ENCODE results near the gene UBL5.
"Not testable (repeated sequence)": the region's sequence is repeated elsewhere in the genome, so short reads cannot be mapped to it uniquely, and the experiment has no call there.

The UBL5 gene

DNA sequence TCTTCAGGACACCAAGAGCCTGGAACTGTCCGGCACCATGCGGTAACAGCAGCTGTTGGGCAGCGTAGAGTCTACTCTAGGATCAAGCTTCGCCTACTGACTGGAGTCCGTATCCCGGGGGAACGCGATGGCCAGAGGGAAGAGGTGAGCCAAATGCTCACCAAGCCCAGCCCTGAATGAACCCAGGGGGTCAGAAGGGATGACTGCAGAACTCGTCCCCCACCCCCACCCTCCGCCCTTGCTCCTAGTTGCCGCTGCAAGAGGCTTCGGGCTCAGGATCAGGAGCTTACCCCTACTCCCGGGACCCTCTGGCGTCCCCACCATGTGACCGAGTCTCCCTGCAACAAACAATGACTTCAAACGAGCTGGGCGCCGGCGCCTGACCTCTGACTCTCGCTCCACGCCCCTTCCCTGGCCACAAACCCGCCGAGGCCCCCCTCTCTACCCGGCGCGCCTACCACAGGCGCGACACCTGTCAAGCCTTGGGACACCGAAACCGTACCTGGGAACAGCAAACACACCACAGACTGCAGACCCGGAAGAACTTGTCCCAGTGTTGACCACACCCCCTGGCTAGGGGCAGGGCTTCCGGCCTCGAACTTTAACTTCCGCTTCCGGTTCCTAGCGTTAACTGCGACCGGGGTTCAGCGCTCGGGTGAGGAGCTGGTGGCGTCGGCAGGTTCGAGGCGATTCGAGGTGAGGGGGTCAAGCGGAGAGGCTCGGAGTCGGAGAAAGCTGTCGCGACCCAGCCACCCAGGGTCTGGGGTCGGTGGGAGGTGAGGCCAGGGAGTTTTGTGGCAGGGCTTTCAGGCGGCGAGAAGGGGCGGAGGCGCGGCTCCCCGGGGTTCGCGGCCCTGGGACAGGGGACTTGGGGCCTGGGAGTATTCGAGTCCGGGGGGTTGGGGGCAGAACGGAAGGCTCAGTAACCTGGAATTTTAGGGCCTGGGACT is at the start of gene UBL5:
UBL5 (plus strand) TSS at position 630 of the 950 bp plus-strand sequence. CDS start 420 bp downstream, outside the sequence.
- peak; percentile 67 for DNase-seq

DNA sequence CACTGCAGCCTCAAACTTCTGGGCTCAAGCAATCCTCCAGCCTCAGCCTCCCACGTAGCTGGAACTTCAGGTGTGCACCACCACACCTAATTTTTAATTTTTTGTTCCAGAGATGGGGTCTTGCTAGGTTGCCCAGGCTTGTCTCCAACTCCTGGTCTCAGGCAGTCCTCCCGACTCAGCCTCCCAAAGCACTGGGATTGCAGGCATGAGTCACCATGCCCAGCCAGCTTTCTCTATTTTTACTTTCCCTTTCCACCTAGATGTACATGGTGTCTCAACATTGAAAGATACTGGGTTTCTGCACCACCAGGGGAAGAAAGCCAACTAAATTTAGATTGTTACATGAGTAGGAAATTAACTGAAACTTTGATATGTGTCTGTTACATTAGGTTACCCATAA is 45.4 kb upstream of the UBL5 start:
- no peak for DNase-seq

DNA sequence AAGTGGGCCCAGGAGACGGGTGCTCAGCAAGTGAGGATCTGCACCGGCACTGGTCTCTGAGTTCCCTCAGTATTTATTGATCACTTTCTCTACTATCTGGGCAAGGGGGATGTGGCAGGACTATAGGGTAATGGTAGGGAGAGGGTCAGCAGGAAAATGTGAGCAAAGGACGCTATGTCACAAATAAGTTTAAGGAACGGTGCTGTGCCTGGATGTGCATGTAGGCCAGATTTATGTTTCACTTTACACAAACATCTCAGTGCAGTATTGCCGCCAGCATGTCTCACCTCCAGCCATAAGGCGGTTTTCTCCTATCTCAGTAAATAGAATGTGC is 43.6 kb upstream of the UBL5 start:
- not testable (repeated sequence) for DNase-seq

DNA sequence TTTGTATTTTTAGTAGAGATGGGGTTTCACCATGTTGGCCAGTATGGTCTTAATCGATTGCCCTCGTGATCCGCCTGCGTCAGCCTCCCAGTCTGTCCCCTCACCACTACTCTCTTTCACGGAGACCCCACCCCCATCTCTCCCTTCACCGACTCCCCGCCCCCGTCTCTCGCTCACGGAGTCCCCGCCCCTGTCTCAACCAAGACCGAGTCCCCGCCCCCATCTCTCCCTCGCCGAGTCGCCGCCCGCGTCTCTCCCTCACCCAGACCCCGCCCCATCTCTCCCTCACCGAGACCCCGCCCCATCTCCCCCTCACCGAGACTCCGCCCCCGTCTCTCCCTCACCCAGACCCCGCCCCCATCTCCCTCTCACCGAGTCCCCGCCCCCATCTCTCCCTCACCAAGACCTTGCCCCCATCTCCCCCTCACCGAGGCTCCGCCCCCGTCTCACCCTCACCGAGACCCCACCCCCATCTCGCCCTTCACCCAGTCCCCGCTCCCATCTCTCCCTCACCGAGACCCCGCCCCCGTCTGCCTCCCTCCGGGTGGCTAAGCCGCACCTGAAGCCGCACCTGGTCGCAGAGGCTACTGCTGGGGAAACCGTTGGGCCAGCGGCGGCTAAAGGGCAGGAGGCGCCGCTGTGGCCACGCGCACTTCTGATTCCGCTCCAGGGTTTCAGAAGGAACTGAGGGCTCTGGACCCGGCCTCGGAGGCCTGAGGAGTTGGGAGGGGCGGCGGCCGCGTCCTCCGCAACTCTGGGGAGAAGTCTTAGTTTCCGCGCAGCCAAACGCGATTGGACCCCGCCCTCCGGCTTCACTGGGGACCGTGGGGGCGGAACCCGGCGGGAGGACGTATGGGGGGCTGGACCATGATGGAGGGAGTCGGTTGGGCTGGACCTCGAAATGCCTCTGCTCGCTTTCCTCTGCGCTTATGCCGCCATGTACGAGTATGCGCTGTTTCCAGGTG is 42.1 kb upstream of the UBL5 start:
- peak; percentile 84 for DNase-seq

DNA sequence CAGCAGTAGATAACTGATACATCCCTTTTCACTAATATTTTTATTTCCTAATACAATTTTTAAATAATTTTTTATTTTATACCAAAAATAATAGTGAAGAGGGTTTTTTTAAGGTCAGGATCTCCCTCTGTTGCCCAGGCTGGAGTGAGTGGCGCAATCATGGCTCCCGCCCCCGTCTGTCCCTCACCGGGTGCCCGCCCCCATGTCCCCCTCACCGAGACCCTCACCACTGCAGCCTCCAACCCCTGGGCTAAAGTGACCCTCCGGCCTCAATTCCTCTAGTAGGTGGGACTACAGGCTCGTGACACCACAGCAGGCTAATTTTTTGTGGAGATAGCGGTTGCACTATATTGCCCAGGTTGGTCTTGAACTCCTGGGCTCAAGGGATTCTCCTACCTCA is 41.4 kb upstream of the UBL5 start:
- DNase-seq: no peak

DNA sequence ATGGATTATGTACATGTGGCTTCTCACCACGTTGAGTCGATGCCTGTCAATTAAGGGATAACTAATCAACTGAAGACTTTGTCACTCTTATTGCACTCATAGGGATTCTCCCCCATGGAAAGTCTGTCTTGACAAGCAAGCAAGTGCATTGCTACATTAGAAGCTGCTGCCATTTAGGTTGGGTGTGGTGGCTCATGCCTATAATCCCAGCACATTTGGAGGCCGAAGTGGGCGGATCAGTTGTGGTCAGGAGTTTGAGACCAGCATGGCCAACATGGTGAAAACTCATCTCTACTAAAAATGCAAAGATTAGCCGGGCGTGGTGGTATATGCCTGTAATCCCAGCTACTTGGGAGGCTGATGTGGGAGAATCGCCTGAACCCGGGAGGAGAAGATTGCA is 40.9 kb upstream of the UBL5 start:
- no peak for DNase-seq

DNA sequence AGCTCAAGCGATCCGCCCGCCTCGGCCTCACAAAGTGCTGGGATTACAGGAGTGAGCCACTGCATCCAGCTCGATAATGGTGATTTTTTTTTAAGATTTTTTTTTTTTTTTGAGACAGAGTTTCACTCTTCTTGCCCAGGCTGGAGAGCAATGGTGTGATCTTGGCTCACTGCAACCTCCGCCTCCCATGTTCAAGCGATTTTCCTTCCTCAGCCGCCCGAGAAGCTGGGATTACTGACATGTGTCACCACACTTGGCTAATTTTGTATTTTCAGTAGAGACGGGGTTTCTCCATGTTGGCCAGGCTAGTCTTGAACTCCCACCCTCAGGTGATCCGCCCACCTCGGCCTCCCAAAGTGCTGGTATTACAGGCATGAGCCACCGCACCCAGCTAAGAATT is 39.1 kb upstream of the UBL5 start:
- DNase-seq: not testable (repeated sequence)

DNA sequence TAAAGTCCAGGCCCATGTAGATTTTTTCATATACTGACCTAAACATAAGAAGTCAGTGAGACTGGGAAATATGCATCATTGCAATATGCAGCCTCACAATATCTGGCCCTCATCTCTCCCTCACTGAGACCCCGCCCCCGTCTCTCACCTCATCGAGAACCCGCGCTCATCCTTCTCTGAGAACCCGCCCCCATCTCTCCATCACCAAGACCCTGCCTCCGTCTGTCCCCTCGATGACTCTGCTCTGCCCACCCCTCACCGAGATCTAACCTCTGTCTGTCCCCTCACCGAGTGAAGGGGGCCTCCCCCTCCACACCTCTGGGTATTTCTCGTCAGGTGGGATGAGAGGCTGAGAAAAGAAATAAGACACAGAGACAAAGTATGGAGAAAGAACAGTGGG is 38.7 kb upstream of the UBL5 start:
- no peak for DNase-seq

DNA sequence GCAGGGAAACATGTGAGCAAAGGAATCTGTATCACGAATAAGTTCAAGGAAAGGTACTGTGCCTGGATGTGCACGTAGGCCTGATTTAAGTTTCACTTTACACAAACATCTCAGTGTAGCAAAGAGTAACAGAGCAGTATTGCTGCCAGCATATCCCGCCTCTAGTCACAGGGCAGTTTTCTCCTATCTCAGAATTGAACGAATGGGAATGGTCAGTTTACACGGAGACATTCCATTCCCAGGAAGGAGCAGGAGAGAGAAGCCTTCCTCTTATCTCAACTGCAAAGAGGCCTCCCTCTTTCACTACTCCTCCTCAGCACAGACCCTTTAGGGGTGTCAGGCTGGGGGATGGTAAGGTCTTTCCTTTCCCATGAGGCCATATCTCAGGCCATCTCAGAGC is 38.1 kb upstream of the UBL5 start:
- not testable (repeated sequence) for DNase-seq

DNA sequence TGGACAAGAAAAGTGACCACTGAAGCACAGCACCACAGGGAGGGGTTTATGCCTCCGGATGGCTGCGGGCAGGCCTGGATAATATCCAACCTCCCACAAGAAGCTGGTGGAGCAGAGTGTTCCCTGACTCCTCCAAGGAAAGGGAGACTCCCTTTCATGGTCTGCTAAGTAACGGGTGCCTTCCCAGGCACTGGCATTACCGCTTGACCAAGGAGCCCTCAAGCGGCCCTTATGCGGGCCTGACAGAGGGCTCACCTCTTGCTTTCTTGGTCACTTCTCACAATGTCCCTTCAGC is 36.7 kb upstream of the UBL5 start:
- not testable (repeated sequence) for DNase-seq

DNA sequence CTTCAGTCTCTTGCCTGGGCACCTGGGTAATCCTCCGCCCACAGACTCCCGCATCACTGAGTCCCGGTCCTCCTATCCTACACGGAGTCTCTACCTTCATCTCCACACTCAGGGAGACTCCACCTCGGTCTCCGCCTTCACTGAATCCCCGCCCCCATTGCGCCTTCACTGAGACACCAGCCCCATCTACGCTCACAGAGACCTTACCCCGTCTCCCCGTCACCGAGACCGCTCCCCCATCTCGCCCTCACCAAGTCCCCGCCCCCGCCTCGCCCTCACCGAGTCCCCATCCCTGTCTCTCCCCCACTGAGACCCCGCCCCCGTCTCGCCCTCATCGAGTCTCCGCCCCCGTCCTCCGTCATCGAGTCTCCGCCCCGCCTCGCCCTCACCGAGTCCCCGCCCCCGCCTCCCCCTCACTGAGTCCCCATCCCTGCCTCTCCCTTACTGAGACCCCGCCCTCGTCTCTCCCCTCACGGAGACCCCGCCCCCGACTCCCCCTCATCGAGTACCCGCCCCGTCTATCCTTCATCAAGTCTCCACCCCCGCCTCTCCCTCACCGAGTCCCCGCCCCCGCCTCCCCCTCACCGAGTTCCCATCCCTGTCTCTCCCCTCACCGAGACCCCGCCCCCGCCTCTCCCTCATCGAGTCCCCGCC is 36.0 kb upstream of the UBL5 start:
- peak; percentile 61 for DNase-seq

DNA sequence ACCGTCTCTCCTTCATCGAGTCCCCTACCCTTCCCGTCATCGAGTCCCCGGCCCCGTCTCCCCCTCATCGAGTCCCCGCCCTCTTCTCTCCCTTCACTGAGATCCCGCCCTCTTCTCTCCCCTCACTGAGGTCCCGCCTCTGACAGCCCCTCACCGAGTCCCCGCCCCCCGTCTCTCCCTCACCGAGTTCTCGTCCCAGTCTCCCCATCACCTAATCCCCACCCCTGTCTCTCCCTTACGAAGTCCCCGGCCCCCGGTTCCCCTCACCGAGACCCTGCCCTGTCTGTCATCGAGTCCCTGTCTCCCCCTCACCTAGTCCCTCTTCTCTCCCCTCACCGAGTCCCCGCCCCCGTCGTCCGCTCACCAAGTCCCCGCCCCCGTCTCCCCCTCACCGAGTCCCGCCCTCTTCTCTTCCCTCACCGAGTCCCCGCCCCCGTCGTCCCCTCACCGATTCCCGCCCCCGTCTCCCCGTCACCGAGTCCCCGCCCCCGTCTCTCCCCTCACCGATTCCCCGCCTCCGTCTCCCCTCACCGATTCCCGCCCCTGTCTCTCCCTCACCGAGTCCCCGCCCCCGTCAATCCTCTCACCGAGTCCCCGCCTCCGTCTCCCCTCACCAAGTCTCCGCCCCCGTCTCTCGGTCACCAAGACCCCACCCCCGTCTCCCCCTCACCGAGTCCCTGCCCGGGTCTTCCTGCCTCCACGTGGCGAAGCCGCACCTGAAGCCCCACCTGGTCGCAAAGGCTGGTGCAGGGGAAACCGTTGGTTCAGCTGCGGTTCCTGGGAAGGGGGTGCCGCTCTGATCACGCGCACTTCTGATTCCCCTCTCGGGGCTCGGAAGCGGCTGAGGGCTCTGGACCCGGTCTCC is 35.3 kb upstream of the UBL5 start:
- DNase-seq: peak; percentile 81

DNA sequence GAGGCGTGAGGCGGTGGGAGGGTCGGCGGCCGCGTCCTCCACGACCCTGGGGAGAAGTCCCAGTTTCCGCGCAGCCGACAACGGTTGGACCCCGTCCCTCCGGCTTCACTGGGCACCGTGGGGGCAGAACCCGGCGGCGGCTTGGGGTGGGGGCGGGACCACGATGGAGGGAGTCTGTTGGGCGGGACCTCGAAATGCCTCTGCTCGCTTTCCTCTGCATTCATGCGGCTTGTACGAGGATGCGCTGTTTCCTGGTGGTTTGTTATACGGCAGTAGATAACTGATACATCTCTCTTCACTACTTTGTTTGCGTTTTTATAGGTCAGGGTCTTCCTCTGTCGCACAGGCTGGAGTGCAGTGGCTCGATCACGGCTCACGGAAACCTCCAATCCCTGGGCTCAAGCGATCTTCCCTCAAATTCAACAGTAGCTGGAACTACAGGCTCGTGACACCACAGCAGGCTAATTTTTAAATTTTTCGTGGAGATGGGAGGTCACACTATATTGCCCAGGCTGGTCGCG is 34.6 kb upstream of the UBL5 start:
- no peak for DNase-seq

DNA sequence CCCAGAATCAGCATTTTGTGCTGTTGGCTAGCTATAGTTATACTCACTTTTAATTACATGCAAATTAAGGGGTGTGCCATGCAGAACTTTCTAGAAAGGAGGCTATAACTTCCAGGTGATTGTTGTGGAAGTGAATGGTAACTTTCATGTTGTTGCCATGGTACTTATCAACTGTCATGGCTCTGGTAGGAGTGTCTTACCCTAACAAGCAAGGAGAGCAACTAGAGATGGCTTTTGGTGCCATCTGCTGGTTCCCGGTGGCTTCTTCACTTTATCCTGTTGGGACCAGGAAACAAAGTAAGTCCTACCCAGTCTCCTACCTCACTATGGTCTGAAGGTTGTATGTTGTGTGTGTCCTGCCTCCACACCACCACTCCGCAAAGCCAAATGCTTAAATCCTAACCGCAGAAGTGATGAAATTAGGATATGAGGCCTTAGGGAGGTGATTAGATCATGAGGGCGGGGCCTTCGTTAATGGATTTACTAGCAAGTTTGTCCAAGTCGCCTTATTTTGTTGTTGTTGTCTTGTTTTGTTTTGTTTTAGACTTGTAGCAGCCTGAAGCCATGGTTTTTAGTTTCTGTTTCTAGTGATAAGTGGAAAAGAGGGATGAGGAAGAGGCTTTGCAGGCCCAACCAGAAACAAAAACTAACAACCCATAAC is 31.5 kb upstream of the UBL5 start:
- peak; percentile 73 for DNase-seq

DNA sequence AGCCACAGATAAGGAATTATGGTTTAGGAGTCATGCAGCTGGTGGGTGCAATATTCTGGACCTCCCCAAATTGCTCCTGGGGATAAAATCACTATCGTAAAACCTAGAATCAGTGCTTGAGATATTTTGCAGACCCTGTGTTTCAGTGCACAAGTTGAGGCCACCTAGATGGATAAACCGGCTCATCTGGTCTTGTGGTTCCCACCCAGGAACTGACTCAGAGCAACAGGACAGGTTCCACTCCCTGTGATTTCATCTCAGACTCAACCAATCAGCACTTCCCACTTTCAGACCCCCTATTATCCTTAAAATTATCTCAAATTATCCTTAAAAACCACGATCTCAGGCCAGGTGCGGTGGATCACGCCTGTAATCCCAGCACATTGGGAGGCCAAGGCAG is 29.8 kb upstream of the UBL5 start:
- DNase-seq: no peak

DNA sequence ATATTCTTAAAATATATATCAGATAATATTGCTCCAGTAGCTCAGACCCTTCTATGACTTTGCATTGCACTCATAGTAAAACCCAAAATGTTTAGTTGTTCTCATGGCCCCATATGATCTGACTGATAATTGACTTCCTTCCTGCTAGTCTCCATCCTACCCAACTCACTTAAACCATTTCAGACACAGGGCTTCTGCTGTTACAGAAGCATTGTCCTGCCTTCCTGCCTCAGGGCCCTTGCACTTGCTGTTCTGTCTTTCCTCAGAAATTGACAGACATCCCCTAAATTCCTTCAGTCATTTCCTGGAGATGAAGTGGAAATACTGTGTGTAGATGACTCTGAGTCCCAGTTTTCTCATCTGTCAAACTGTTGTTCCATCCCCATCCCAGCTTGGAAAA is 28.6 kb upstream of the UBL5 start:
- DNase-seq: no peak

DNA sequence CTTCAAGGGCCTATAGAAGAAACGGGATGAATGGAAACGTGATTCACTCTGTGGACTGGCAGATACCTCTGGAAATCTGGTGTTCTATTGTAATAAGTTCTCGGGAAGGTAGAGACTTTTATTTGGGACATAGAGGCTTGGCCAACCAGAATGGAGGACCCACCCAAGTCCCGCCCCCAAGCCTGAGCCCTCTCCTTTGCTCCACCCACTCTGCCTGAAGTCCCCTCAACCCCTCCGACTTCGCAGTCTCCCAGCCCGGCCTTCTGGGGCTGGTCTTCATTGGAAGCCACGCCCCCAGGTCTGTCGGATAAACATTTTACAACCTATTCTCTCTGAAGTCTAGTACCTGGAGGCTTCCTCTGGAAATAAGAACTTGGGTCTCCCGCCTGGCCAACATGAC is 25.7 kb upstream of the UBL5 start:
- DNase-seq: no peak

DNA sequence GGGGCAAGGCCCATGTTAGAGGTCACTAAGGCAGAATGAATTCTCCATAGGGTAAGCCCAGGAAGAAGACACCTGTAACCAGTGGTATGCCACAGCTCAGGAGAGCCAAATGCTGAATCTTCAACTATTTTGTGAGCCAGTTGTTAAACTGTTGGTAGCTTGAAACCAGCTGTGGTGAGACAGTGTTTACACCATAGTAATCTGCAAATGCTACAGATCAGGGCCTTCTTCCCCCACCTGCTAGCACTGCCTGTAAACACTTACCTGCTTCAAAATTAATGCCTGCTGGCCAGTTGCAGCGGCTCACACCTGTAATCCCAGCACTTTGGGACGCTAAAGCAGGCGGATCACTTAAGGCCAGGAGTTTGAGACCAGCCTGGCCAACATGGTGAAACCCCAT is 20.9 kb upstream of the UBL5 start:
- no peak for DNase-seq

DNA sequence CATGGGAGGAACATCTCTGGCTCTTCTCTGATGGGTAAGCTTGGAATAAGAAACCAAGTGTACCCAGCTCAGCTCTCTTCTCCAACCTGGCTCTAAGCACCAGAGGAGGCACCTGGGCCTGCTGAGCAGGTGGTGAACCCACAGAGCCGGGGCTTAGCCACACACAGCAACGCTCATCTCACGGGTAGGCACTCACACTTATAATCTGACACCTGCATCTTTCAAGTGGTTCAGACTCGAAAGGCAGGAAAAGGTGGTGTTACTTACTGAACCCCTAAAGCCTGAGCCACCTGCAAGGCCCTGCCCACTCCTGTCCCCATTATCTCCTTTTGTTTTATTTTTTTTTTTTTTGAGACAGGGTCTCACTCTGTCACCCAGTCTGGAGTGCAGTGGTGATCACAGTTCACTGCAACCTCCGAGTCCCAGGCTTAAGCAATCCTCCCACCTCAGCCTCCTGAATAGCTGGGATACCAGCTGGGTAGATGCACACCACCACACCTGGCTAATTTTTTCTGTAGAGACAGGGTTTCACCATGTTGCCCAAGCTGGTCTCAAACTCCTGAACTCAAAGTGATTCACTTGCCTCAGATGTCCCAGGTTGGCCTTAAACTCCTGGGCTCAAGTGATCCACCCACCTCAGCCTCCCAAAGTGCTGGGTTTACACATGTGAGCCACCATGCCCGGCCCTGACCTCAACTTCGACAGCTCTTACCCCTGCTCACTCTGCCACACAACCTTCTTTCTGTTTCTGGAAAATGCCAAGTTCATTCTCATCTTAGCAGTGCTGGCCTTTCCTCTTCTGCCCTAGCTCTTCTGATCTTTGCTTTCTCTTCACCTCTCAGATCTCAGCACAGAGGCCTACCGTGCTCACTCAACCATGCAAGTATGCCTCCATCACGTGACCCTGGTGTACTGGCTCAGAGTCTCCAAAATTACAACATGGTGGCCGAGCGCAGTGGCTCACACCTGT is 18.6 kb upstream of the UBL5 start:
- no peak for DNase-seq

DNA sequence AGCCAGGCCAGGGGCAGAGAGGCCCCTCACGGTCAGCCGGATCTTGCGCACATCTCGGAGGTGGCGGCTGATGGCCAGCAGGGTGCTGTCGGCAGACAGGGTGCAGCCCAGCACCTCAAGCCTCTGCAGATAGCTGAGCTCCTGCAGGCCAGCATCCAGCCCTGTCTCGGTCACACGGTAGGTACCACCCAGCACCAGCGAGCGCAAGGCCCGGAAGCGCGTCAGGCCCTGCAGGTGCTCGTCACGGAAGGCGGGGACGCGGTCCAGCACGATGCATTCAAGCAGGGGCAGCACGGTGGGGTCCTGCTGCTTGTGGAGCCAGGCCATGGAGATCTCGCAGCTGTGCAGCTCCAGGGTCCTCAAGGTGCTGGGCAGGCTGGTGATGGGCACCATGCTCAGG is 16.6 kb upstream of the UBL5 start:
- no peak for DNase-seq
